BE2C (cell line): ENCODE measurements around the gene EIF4B.

Source experiments
- DNase-seq: peaks from one replicate; pipeline ENCODE4 v3.0.0-alpha.2; 2020
- H3K27me3 ChIP-seq: fragments of 250-450 bp; sonication (Bioruptor Pico); 2 replicates; pipeline ENCODE4 v1.5.1; 2020; ENCODE audit warnings: mild to moderate bottlenecking
- H3K36me3 ChIP-seq: fragments of 250-450 bp; sonication (Bioruptor Pico); 2 replicates; pipeline ENCODE4 v1.5.1; 2020; ENCODE audit warnings: mild to moderate bottlenecking
- H3K4me1 ChIP-seq: fragments of 250-450 bp; sonication (Bioruptor Pico); 2 replicates; pipeline ENCODE4 v1.5.1; 2020
- H3K4me3 ChIP-seq: 2 replicates; pipeline ENCODE4 v1.5.1; 2011; ENCODE audit warnings: low read depth, low read length
- H3K9me3 ChIP-seq: fragments of 250-450 bp; sonication (Bioruptor Pico); 2 replicates; pipeline ENCODE4 v1.5.1; 2020
- TF ChIP-seq, protein P1 (sequence below): IDR thresholded peaks from 2 replicates; pipeline ENCODE4 v1.5.1; 2012; ENCODE audit warnings: mild to moderate bottlenecking, low read depth, low read length

The EIF4B gene

GRCh38 chr12:53065975-53066931 lies 60.0 kb downstream of the EIF4B start:
- Histone ChIP-seq H3K4me1 (no peaks in the 10 kb centered on the region), H3K36me3 (no peaks in the 10 kb centered on the region), H3K9me3 (no peaks in the 10 kb centered on the region), H3K4me3 (no peak overlapping the region), H3K27me3 (no peaks in the 10 kb centered on the region)
- peak; percentile 85 for DNase-seq
- TF ChIP-seq, protein P1, sequence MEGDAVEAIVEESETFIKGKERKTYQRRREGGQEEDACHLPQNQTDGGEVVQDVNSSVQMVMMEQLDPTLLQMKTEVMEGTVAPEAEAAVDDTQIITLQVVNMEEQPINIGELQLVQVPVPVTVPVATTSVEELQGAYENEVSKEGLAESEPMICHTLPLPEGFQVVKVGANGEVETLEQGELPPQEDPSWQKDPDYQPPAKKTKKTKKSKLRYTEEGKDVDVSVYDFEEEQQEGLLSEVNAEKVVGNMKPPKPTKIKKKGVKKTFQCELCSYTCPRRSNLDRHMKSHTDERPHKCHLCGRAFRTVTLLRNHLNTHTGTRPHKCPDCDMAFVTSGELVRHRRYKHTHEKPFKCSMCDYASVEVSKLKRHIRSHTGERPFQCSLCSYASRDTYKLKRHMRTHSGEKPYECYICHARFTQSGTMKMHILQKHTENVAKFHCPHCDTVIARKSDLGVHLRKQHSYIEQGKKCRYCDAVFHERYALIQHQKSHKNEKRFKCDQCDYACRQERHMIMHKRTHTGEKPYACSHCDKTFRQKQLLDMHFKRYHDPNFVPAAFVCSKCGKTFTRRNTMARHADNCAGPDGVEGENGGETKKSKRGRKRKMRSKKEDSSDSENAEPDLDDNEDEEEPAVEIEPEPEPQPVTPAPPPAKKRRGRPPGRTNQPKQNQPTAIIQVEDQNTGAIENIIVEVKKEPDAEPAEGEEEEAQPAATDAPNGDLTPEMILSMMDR, result peak; percentile 86

DNA sequence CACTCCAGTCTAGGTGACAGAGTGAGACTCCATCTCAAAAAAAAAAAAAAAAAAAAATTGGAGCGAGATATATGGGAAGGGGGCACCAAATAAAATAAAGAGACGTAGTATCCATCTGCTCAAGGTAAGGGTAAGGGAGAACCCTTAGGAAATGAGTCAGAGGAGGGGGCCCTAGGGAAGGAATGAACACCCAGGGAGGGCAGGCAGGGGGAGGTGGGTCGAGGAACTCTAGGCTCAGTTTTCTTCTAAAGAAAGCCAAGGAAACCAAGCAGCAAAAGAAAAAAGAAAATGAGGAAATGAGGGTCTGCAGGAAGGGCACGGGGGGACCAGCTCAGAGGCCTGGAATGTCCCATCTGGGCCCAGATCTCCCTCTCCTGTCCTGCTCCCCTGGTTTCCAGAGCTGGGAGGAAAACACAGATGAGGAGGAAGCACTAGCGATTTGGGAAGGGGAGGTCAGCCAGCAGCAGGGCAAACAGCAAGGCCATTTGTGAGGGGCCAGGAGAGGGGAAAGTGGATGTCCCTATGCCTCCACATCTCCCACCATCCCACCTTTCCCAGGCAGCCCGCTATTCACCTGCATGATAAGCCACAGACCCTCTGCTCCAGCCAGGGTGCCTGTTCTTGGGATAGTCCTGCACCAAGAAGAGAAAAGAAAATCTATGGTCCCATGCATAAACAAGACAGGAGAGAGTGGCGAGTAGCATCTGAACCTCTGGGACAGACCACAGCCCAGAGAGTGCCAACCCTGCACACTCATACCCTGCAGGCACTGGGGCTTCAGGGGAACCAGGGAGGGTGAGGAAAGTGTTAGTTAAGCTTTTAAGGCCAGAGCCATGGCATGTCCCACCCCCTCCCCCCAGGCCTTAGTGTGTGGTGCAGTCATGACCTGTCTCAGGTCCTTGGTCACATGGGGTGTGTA lies 61.1 kb downstream of the EIF4B start:
- no peaks in the 10 kb centered on the region for H3K36me3 ChIP-seq
- H3K4me3 ChIP-seq, result no peak overlapping the region
- H3K4me1 ChIP-seq, result peaks cover 7% of the 10 kb centered on the region
- H3K9me3 ChIP-seq, result no peaks in the 10 kb centered on the region
- H3K27me3 ChIP-seq, result no peaks in the 10 kb centered on the region
- no peak for DNase-seq
- TF ChIP-seq, protein P1, result no peak

DNA sequence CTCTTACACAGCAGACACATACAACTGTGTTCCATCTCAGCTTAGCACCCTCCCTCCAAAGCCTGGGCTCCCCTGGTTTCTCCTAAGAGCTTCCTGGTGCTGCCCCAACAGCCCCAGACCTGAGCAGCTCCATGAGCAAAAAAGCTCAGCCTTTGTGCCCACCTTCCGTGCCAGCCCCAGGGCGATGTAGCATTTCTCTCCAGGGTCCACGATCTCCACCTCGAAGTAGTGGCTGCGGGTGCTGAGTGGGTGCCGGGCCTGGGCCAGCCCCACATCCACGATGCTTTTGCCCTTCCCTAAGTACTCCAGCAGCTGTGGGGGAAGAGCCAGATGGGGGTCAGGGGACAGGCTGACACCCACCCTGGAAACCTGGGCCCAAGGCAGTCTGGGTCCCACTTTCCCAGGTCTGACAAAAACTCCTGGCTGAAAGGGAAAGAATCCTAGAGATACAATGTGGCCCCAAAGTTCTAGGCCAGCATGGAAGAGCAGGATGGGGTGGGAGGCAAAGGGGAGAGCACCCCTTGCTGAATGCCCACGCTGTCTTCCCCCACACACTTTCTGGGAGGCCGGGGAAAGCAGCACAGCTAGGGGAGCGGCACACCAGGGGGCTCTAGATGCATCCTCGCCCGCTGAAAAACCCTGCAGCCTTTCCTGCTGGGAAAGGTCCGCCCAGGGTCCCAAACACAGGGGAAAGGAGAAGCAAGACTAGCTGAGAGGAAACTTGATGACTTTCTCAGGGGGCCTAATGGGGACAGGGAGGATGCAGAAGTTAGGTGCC lies 61.9 kb downstream of the EIF4B start:
- Histone ChIP-seq H3K4me1 (peaks cover 12% of the 10 kb centered on the region), H3K4me3 (no peak overlapping the region), H3K9me3 (no peaks in the 10 kb centered on the region), H3K36me3 (no peaks in the 10 kb centered on the region), H3K27me3 (no peaks in the 10 kb centered on the region)
- DNase-seq, result no peak
- TF ChIP-seq, protein P1, result no peak

GRCh38 chr12:53068811-53069585 lies 62.7 kb downstream of the EIF4B start:
- H3K36me3 ChIP-seq, result no peaks in the 10 kb centered on the region
- TF ChIP-seq, protein P1, result no peak
- peaks cover 12% of the 10 kb centered on the region for H3K4me1 ChIP-seq
- DNase-seq, result no peak
- H3K27me3 ChIP-seq, result no peaks in the 10 kb centered on the region
- H3K9me3 ChIP-seq, result no peaks in the 10 kb centered on the region
- H3K4me3 ChIP-seq, result no peak overlapping the region

DNA sequence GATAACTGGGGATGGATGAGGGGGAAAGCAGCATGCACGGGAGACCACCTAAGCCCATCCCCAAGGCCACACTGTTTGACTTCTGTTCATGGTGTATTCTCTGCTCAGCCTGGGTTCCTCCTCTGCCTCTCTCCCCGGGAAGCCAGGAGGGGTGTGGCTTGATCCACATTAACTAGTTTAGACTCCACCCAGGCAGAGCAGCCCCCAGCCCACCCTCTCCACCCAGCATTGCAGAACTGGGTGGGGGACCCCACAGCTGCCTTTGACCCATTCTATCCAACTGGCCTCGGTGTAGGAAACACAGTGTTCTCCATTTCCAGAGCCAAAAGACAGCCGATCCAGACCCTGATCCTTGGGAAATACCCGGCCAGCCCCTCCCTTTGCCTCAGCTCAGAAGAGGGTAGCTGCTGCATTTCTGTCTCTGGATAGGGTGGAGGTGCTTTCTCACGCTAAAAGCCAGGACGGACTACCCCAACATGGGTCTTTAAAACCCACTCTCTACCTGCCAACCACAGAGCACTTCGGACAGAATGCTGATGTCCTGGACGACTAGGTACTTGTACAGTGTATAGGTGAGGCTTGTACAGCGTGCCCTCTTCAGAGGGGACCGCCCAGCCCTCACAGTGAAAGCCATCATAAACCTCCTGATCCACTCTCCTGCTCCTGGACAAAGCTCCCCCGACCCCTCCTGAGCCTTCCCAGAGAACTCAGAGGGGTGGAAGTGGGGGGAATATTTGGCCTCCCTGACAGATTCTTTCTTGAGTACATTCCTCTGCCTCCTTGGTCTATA lies 63.6 kb downstream of the EIF4B start:
- no peaks in the 10 kb centered on the region for H3K27me3 ChIP-seq
- H3K4me1 ChIP-seq, result peaks cover 12% of the 10 kb centered on the region
- no peak for DNase-seq
- H3K36me3 ChIP-seq, result no peaks in the 10 kb centered on the region; the same call in 1 of the 2 replicates
- TF ChIP-seq, protein P1, result no peak
- no peak overlapping the region for H3K4me3 ChIP-seq
- H3K9me3 ChIP-seq, result no peaks in the 10 kb centered on the region
